Renal cortex interstitium (tissue), 15 donors: ENCODE data around the gene ABCA6. TPM values are rescaled to one million over a fixed set of nuclear protein-coding genes. Genes with fewer than 3 reads are reported as not detected.
A peak's percentile ranks its signal among the peaks of the same experiment; 100 is the strongest.
"Not testable (repeated sequence)": the region's sequence is repeated elsewhere in the genome, so short reads cannot be mapped to it uniquely, and the experiment has no call there.

Experiments used
- DNase-seq, 11 donors: peaks; one replicate each; pipeline ENCODE4 v3.0.0-alpha.2; 2013; ENCODE audit warnings: low read depth in 9 of 11, low spot score in 4 of 11; ENCODE audit errors: extremely low read depth in 1 of 11
- long read RNA-seq, 16 experiments: transcript quantifications; one replicate each; lab custom pipeline, GENCODE V29; 2026
- polyA plus RNA-seq, 3 donors: library from polyadenylated mRNA; unstranded; fragments of 120-200 nt; gene quantifications; one replicate each; pipeline ENCODE4 v1.2.1, GENCODE V29; 2013; ENCODE audit not compliant: insufficient read length in 3 of 3

ABCA6 gene, protein sequence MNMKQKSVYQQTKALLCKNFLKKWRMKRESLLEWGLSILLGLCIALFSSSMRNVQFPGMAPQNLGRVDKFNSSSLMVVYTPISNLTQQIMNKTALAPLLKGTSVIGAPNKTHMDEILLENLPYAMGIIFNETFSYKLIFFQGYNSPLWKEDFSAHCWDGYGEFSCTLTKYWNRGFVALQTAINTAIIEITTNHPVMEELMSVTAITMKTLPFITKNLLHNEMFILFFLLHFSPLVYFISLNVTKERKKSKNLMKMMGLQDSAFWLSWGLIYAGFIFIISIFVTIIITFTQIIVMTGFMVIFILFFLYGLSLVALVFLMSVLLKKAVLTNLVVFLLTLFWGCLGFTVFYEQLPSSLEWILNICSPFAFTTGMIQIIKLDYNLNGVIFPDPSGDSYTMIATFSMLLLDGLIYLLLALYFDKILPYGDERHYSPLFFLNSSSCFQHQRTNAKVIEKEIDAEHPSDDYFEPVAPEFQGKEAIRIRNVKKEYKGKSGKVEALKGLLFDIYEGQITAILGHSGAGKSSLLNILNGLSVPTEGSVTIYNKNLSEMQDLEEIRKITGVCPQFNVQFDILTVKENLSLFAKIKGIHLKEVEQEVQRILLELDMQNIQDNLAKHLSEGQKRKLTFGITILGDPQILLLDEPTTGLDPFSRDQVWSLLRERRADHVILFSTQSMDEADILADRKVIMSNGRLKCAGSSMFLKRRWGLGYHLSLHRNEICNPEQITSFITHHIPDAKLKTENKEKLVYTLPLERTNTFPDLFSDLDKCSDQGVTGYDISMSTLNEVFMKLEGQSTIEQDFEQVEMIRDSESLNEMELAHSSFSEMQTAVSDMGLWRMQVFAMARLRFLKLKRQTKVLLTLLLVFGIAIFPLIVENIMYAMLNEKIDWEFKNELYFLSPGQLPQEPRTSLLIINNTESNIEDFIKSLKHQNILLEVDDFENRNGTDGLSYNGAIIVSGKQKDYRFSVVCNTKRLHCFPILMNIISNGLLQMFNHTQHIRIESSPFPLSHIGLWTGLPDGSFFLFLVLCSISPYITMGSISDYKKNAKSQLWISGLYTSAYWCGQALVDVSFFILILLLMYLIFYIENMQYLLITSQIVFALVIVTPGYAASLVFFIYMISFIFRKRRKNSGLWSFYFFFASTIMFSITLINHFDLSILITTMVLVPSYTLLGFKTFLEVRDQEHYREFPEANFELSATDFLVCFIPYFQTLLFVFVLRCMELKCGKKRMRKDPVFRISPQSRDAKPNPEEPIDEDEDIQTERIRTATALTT (N-terminal part only)
- polyA plus RNA-seq = 1 to 10 TPM; 4.7 to 6.7 (median 6.0) TPM
- long read RNA-seq, donor 1 = 0 reads
- long read RNA-seq, donor 2 = 0 reads
- long read RNA-seq, donor 3 = 0 reads
- long read RNA-seq, donor 4 = 0 reads
- long read RNA-seq, donor 5 = 0 reads
- long read RNA-seq, donor 6 = 0 reads
- long read RNA-seq, donor 7 = 0 reads
- long read RNA-seq, donor 8 = 0 reads
- long read RNA-seq, donor 9 = 0 reads
- long read RNA-seq, donor 10 = 0 reads
- long read RNA-seq, donor 11 = 0 reads
- long read RNA-seq, donor 12 = 0 reads
- long read RNA-seq, donor 13 = 0 reads
- long read RNA-seq, donor 14 = 0 reads
- long read RNA-seq, donor 15 = 0 reads
- long read RNA-seq, donor 16, partial matches to known transcripts = 5 of 5 reads
- long read RNA-seq, donor 16, other reads (novel, unspliced or antisense) = 0 of 5 reads

DNA sequence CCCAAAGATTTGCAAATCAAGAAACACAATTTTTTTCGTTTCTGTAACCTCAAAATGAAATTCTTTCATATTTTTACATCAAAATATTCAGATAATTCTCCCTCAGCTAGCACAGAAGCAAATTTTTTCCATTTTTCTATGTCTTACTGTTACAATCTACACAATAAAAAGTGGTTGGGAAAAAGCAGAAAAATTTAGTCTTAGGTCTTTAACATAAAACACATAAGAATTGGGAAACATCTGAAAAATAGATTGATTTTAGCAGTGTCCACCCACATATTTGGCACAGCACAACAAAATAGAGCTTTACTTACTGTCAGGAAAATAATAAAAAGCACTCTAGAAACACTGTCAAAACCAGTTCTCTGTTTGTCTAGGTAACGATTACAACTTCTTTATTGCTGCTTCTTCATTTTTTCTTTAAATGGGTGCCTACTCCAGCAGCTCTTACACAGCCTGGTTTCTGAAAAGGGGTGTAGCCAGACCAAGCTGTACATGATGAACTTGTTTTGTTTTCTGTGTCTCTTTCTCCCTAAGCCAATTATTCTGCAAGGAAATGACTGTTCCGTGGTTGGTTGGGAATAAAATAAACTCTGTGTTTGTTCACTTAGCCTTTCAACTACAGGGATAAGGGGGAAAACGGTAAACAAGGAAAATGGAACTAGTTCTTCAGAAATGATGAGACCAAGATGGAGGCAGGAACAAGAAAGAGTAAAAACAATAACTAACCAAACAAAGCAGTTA is at the start of gene ABCA6:
TSS of gene ABCA6 (minus strand) at position 465 of the 744 bp plus-strand sequence. CDS start 1,192 bp downstream, outside the sequence.
- DNase-seq = peak in 1 of 11 donors; percentile 7

- no peak for DNase-seq
Observed at GRCh38 chr17:69188796-69189195, 47.1 kb upstream of the ABCA6 start.

- no peak for DNase-seq
Observed at GRCh38 chr17:69188064-69188463, 46.4 kb upstream of the ABCA6 start.

GRCh38 chr17:69187294-69187693 is 45.6 kb upstream of the ABCA6 start:
- no peak for DNase-seq

DNA sequence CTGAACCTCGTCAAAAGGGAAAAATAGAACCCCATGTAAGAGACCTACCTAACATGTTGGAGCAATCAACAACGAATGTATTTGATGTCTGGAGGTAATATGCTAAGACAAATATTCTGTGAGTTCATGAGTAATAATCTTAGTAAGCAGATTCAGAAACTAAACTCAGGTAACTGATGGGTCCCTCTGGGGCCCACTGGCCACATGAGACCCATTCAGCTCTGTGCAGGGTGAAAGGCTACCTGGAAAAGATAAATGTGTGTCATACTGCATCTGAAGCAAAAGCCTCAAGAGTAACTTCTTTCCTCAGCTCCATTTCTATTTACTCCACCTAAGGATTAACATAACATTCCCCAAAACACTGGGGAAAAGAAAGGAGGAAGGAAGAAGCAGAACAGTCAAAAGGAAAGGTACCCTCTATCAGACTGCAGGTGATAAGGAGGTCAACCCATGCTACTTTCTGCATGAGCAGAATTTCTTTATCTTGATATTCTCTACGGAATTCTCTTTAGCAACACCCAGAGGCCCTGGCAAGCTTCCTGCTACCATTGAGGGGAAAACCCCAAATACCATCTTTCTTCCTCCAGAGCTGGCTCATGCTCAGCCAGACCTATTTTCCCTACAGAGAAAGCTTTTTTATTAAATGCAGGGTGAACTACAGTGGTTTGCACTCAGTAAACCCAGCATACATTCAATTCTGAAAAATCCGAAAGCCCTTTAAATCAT is 37.7 kb upstream of the ABCA6 start:
- no peak for DNase-seq

GRCh38 chr17:69176457-69176795 is 34.7 kb upstream of the ABCA6 start:
- no peak for DNase-seq

DNA sequence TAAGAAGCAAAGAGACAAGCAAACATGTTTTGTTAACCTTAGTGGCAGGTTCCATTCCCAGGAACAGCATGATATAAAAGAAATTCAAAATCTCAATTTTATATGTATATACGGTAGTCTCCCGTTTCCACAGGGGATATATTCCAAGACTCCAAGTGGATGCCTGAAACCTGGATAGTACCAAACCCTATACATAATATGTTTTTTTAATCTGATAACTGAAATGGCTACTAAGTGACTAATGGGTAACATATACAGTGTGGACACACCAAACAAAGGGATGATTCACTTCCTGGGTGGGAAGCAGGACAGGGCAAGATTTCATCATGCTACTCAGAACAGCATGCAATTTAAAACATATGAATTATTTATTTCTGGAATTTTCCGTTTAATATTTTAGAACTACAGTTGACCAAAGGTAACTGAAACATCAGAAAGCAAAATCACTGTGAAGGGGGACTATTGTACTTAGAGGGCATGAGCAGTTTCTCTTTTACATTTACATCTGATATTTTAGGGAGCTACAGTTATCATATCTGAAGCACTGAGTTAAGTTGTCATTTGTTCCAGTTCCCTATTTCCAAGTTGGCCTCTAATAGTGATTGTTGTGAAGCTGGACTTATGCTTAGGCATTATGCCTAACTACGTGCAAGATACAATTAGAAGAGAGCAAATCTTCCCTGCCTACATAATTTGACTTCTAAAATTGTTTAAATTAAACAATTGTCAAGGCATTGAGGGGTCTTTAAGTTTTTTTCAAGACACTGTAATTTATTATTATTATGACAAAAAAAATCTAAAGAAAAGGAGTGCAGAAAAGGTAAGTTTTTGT is 34.1 kb upstream of the ABCA6 start:
- no peak for DNase-seq

- no peak for DNase-seq
Observed at GRCh38 chr17:69175262-69175624, 33.5 kb upstream of the ABCA6 start.

DNA sequence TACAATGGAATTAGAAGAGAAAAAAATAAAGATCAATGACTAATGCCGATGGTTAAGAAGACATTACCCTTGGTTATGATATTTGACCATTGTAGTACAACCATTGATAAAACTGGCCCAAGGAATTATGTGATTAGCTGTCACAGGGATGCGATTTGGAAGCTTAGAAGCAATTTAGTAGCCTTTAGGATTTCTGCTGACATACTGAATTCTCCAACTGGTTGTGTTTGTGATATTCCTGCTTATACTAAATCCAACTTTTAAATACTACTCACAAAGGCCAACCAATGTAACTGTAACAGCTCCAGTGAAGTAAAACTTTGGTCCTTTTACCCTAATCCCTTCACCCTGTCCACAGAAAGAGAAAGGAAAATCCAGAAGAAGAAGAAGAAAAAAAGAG is 31.4 kb upstream of the ABCA6 start:
- no peak for DNase-seq

- no peak for DNase-seq
Observed at GRCh38 chr17:69170377-69170776, 28.7 kb upstream of the ABCA6 start.

DNA sequence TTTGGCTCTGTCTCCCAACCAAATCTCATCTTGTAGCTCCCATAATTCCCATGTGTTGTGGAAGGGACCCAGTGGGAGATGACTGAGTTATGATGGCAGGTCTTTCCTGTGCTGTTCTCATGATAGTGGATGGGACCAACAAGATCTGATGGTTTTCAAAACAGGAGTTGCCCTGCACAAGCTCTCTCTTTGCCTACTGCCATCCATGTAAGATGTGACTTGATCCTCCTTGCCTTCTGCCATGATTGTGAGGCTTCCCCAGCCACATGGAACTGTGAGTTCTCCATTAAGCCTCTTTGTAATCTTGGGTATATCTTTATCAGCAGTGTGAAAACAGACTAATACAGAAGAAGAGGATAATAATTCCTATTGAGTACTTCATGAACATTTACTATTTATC is 26.9 kb upstream of the ABCA6 start:
- DNase-seq = not testable (repeated sequence)

- DNase-seq = no peak
Observed at GRCh38 chr17:69166957-69167356, 25.3 kb upstream of the ABCA6 start.

DNA sequence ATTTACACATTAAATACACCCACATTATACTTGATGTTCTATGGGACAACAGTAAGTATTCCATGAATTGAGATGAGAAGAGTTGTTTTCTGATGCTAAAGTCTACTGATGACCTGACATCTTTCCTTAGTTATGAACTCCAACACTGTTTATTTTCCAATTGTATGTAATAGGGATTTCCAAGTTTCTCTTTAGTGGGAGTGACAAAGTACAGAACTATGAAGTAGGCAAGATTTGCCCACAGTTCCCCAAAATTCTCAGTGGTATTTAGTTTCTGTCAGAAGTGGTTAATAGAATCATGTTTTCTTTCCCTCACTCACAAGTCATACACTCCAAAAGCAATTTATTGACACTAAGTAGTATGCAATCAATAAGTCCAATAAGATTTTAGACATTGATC is 22.5 kb upstream of the ABCA6 start:
- DNase-seq = no peak

DNA sequence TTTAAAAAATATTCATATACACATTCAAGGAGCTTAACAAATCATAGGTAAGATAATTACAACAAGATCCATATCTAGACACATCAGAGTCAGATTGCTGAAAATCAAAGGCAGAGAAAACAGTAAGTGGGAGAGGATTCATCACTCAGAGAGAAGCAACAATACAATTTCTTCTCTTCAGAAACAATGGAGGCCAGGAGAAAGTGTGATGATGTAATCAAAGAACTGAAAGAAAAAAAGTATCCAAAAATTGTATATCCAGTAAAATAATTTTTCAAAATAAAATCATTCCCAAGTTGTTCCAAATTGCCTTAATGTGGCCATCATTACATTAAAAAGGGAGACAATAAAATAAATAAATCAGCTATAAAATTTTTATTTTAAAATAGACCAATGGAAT is 17.7 kb upstream of the ABCA6 start:
- no peak for DNase-seq

- DNase-seq = no peak
Observed at GRCh38 chr17:69154267-69154666, 12.6 kb upstream of the ABCA6 start.

GRCh38 chr17:69150333-69150732 is 8.6 kb upstream of the ABCA6 start:
- DNase-seq = no peak

DNA sequence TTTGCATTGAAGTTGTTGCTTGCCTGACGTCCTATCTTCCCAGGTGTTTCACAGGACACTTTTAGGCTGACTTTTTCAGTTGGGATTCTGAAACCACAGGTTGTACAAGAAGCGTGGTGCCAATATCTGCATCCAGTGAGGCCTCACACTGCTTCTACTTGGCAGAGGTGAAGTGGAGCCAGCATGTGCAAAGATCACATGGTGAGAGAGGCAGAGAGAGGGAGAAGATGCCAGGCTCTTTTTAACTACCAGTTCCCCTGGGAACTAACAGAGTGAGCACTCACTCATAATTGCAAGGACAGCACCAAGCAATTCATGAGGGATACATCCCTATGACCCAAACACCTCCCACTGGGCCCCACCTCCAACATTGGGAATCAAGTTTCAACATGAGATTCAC is 5.8 kb upstream of the ABCA6 start:
- DNase-seq = no peak
